CD4-positive, alpha-beta T cell treated with Interleukin-4 for 1 hour (primary cell): Measurements from ENCODE around the gene HIPK4.
"Not testable (repeated sequence)": the region's sequence is repeated elsewhere in the genome, so short reads cannot be mapped to it uniquely, and the experiment has no call there.

Source experiments
- DNase-seq, 2 donors: peaks; one replicate each; pipeline ENCODE4 v3.0.0-alpha.2; 2020 to 2022

The HIPK4 gene

GRCh38 chr19:40335855-40336600, 54.0 kb downstream of the HIPK4 start:
- DNase-seq, result no peak

- no peak for DNase-seq
Observed at GRCh38 chr19:40335101-40335500, 54.9 kb downstream of the HIPK4 start.

- DNase-seq, result not testable (repeated sequence)
Observed at GRCh38 chr19:40333083-40333482, 56.9 kb downstream of the HIPK4 start.

- no peak for DNase-seq
Observed at GRCh38 chr19:40332669-40333068, 57.3 kb downstream of the HIPK4 start.

GRCh38 chr19:40331052-40331451, 58.9 kb downstream of the HIPK4 start:
- peak in 1 of 2 donors; percentile 17 for DNase-seq
